Keratinocyte (primary cell): ENCODE data around the gene ZFYVE21. TPM values are rescaled to one million over a fixed set of nuclear protein-coding genes. Genes with fewer than 3 reads are reported as not detected.

Experiments used
- DNase-seq: peaks from one replicate; pipeline ENCODE4 v3.0.0-alpha.2; 2011; ENCODE audit warnings: low read depth, missing footprints, low spot score
- FAIRE-seq: peaks from 2 replicates; lab custom pipeline; 2011; peaks lifted over from hg19 to GRCh38; lab: Jason Lieb, UNC
- H2AFZ ChIP-seq: 2 replicates; pipeline ENCODE4 v1.6.0; 2012; ENCODE audit warnings: low read length, control low read depth, inconsistent platforms; ENCODE audit not compliant: control insufficient read depth
- H3K27ac ChIP-seq: 2 replicates; pipeline ENCODE4 v1.5.1; 2011; ENCODE audit warnings: low read length; ENCODE audit not compliant: control insufficient read depth, insufficient read depth
- H3K27me3 ChIP-seq: 3 replicates; pipeline ENCODE4 v1.6.0; 2011; ENCODE audit warnings: low read length; ENCODE audit not compliant: control insufficient read depth, insufficient read depth; ENCODE audit errors: extremely low read depth
- H3K36me3 ChIP-seq, 2 experiments: 2 replicates in 1 of 2; 3 replicates in 1 of 2; pipeline ENCODE4 v1.5.1; 2011; ENCODE audit warnings: low read length in 2 of 2, mild to moderate bottlenecking in 1 of 2; ENCODE audit not compliant: control insufficient read depth in 2 of 2, insufficient read depth in 2 of 2; ENCODE audit errors: extremely low read depth in 1 of 2
- H3K4me1 ChIP-seq: 3 replicates; pipeline ENCODE4 v1.5.1; 2011; ENCODE audit warnings: low read length; ENCODE audit not compliant: control insufficient read depth, insufficient read depth; ENCODE audit errors: extremely low read depth
- H3K4me2 ChIP-seq: 3 replicates; pipeline ENCODE4 v1.6.0; 2011; ENCODE audit warnings: low read depth, low read length; ENCODE audit not compliant: control insufficient read depth, insufficient read depth; ENCODE audit errors: extremely low read depth
- H3K4me3 ChIP-seq, 3 experiments: fragments of 200-600 bp in 1 of 3; sonication (generic) in 1 of 3; 2 replicates in 2 of 3; 3 replicates in 1 of 3; pipeline ENCODE4 v1.5.1; 2011 to 2016; ENCODE audit warnings: low read length in 3 of 3, mild to moderate bottlenecking in 3 of 3, control low read depth in 2 of 3, inconsistent platforms in 1 of 3, low read depth in 1 of 3, mixed read lengths in 1 of 3, mixed run types in 1 of 3, moderate library complexity in 1 of 3; ENCODE audit not compliant: control insufficient read depth in 2 of 3, insufficient read depth in 2 of 3; ENCODE audit errors: extremely low read depth in 1 of 3
- H3K79me2 ChIP-seq: 2 replicates; pipeline ENCODE4 v1.6.0; 2012; ENCODE audit warnings: low read length; ENCODE audit not compliant: control insufficient read depth, insufficient read depth
- H3K9ac ChIP-seq: 3 replicates; pipeline ENCODE4 v1.6.0; 2011; ENCODE audit warnings: low read length; ENCODE audit not compliant: control insufficient read depth, insufficient read depth; ENCODE audit errors: extremely low read depth
- H3K9me1 ChIP-seq: 3 replicates; pipeline ENCODE4 v1.6.0; 2011; ENCODE audit warnings: low read length; ENCODE audit not compliant: control insufficient read depth, insufficient read depth; ENCODE audit errors: extremely low read depth
- H3K9me3 ChIP-seq: 2 replicates; pipeline ENCODE4 v1.5.1; 2012; ENCODE audit warnings: low read depth, low read length; ENCODE audit not compliant: control insufficient read depth
- H4K20me1 ChIP-seq: 3 replicates; pipeline ENCODE4 v1.6.0; 2011; ENCODE audit warnings: low read length; ENCODE audit not compliant: control insufficient read depth, insufficient read depth; ENCODE audit errors: extremely low read depth
- EZH2 ChIP-seq: IDR thresholded peaks from one replicate; pipeline ENCODE4 v1.6.1; 2012; ENCODE audit warnings: inconsistent platforms, mild to moderate bottlenecking, low read length, moderate library complexity
- dilution Hi-C: fragments of 300-500 bp; cut with MboI; formaldehyde crosslinking; loops from one replicate; pipeline ENCODE4 v1.7.0; 2020; ENCODE audit warnings: low sequenced_read_pairs; ENCODE audit not compliant: extremely low pct_ligation_motif_present
- polyA plus RNA-seq, 5 experiments: library from polyadenylated mRNA; depleted of rRNA in 3 of 5; stranded (reverse) in 3 of 5; stranded (forward) in 1 of 5; unstranded in 1 of 5; fragments of >200 nt; gene quantifications; 1 replicate in 1 of 5; 2 replicates in 3 of 5; 3 replicates in 1 of 5; pipeline versions ENCODE4 v1.2.1 to v1.2.3, GENCODE V29; 2011 to 2012; ENCODE audit warnings: missing spikeins in 2 of 5, low read depth in 1 of 5, low replicate concordance in 1 of 5
- TF ChIP-seq, protein P1 (sequence below), 3 experiments: IDR thresholded peaks in 1 of 3; conservative IDR thresholded peaks in 1 of 3; optimal IDR thresholded peaks in 1 of 3; 2 replicates in 2 of 3; 3 replicates in 1 of 3; pipeline versions ENCODE3 to v1.5.1; 2011; ENCODE audit warnings: low read length in 3 of 3, mild to moderate bottlenecking in 3 of 3, moderate library complexity in 2 of 3, control low read depth in 1 of 3, inconsistent platforms in 1 of 3; ENCODE audit not compliant: insufficient read depth in 2 of 3; ENCODE audit errors: extremely low read depth in 1 of 3

The ZFYVE21 gene
- polyA plus RNA-seq, 1 donor (not counting 4 experiments of a cell fraction or from before 2014, with no cell fraction given), result 116 TPM

DNA sequence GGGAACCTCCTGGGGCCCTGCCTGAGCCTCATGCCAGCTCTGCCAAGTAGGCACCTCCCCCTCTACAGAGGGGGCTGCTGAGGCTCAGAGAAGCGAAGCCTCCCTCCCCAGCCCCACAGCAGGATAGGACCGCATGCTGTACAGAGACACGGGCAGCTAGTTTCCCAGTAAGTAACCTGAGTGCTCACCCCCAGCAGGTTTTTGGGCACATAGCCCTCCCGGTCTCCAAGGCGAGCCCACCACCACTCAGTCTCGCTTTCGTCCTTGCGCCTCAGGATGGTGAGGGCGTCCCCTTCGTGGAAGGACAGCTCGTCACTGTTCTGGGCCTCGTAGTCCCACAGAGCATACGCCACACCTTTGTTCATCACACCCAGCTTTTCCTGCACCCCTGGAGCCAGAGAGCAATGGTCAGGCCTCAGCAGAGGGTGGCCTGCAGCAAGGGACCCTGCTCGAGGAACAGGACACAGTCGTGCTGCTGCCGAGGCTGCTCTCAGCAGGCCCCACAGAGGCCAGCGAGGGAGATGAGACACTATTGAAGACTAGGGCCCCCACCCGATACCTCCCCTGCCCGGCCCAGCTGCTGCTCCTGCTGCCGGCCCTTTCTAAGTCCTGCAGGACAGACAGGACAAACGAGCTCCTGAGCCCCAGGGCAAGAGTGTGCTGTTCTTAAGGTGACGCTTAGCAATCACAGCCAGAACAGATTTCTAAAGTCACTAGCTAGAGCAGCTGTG, 20.4 kb downstream of the ZFYVE21 start:
- Histone ChIP-seq H4K20me1 (no peaks in the 10 kb centered on the region), H3K27ac (no peak overlapping the region), H3K4me3 (no peak overlapping the region), H3K4me1 (peaks cover 11% of the 10 kb centered on the region), H3K9me1 (no peaks in the 10 kb centered on the region), H3K4me2 (no peak overlapping the region), H3K9ac (no peak overlapping the region), H3K9me3 (no peaks in the 10 kb centered on the region), H3K36me3 (peaks cover 41 to 42% of the 10 kb centered on the region in 2 experiments), H3K27me3 (no peaks in the 10 kb centered on the region), H2AFZ (no peak overlapping the region), H3K79me2 (no peaks in the 10 kb centered on the region)
- dilution Hi-C loops, result no loop called here
- DNase-seq, result no peak
- TF ChIP-seq EZH2, result no peak
- TF ChIP-seq, protein P1, sequence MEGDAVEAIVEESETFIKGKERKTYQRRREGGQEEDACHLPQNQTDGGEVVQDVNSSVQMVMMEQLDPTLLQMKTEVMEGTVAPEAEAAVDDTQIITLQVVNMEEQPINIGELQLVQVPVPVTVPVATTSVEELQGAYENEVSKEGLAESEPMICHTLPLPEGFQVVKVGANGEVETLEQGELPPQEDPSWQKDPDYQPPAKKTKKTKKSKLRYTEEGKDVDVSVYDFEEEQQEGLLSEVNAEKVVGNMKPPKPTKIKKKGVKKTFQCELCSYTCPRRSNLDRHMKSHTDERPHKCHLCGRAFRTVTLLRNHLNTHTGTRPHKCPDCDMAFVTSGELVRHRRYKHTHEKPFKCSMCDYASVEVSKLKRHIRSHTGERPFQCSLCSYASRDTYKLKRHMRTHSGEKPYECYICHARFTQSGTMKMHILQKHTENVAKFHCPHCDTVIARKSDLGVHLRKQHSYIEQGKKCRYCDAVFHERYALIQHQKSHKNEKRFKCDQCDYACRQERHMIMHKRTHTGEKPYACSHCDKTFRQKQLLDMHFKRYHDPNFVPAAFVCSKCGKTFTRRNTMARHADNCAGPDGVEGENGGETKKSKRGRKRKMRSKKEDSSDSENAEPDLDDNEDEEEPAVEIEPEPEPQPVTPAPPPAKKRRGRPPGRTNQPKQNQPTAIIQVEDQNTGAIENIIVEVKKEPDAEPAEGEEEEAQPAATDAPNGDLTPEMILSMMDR (optimal IDR thresholded peaks at IDR 0.05 in 1 of 3, IDR thresholded peaks at IDR 0.05 in 1 of 3, conservative IDR thresholded peaks at IDR 0.05 in 1 of 3; ENCODE audit: extremely low read depth in 1 of 3, insufficient read depth in 2 of 3, low read length in 3 of 3), result no peak
- no peak for FAIRE-seq

DNA sequence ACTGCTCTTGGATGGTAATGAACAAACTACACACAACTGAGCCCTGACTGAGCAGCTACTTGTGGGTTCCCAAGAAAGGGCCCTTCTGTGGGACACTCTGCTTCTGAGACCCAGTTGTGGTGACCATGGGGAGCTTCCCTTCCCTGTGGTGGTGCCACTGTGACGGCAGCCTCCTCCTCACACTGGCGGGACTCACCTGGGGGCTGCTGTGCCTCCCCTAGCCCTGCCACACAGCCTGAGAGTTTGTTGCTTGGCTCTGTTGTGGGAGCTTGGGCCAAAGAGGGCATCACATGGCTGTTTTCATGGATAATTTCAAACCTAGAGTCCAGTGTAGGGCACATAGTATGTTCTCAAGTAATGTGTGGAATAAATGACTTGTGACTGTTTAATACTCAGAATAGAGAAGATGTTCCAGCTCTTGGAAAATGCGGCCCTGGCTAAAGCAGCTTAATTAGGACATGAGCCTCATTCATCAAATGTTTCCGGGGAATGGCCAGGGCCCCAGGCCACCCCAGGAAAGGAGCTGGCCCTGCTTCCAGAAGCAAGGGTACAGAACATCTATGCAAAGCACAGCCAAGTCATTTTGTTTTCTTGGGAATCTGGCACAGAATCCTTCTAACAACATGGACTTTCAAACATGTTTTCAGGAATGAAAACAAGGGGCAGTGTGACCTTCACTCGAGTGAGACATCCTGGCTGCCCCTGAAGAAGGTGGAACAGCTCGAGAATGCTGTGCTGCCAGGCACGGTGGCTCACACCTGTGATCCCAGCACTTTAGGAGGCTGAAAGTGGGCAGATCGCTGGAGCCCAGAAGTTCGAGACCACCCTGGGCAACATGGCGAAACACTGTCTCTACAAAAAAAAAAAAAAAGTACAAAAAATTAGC, 21.2 kb downstream of the ZFYVE21 start:
- Histone ChIP-seq H4K20me1 (no peaks in the 10 kb centered on the region), H3K4me3 (no peak overlapping the region), H3K9ac (no peak overlapping the region), H3K4me2 (no peak overlapping the region), H3K9me1 (no peaks in the 10 kb centered on the region), H3K4me1 (peaks cover 11% of the 10 kb centered on the region), H3K79me2 (no peaks in the 10 kb centered on the region), H3K27ac (no peak overlapping the region), H3K9me3 (no peaks in the 10 kb centered on the region), H2AFZ (no peak overlapping the region), H3K27me3 (no peaks in the 10 kb centered on the region), H3K36me3 (peaks cover 40 to 42% of the 10 kb centered on the region in 2 experiments)
- TF ChIP-seq EZH2, result no peak
- TF ChIP-seq, protein P1 (optimal IDR thresholded peaks at IDR 0.05 in 1 of 3, IDR thresholded peaks at IDR 0.05 in 1 of 3, conservative IDR thresholded peaks at IDR 0.05 in 1 of 3; ENCODE audit: extremely low read depth in 1 of 3, insufficient read depth in 2 of 3, low read length in 3 of 3), result no peak
- FAIRE-seq, result no peak
- dilution Hi-C loops, result no loop called here
- no peak for DNase-seq
